HCT116 (cell line): ENCODE measurements around the gene C8A.

ENCODE experiments used
- POLR2A ChIP-seq: IDR thresholded peaks from 2 replicates; pipeline ENCODE4 v1.7.0; 2011; ENCODE audit warnings: borderline replicate concordance; ENCODE audit not compliant: insufficient read depth, insufficient read length; ENCODE audit errors: extremely low read depth
- POLR2AphosphoS5 ChIP-seq: IDR thresholded peaks from 2 replicates; pipeline ENCODE4 v1.6.1; 2011; ENCODE audit warnings: mild to moderate bottlenecking, low read depth, low read length, moderate library complexity
- SIN3A ChIP-seq: IDR thresholded peaks from 2 replicates; pipeline ENCODE4 v1.6.1; 2012; ENCODE audit warnings: low read depth
- TCF7L2 ChIP-seq: IDR thresholded peaks from 2 replicates; pipeline ENCODE4 v1.7.0; 2011; ENCODE audit warnings: borderline replicate concordance, inconsistent platforms; ENCODE audit not compliant: insufficient read depth, insufficient read length; ENCODE audit errors: extremely low read depth
- TF ChIP-seq, protein P1 (sequence below), 3 experiments: fragments of 200-600 bp in 1 of 3; sonication (generic) in 1 of 3; IDR thresholded peaks in 2 of 3; conservative IDR thresholded peaks in 1 of 3; 2 replicates each; pipeline ENCODE4 v1.5.1; 2012 to 2017; ENCODE audit warnings: low read depth in 2 of 3, low read length in 2 of 3, antibody characterized with exemption in 1 of 3, borderline replicate concordance in 1 of 3, control low read depth in 1 of 3, mild to moderate bottlenecking in 1 of 3, mixed read lengths in 1 of 3, mixed run types in 1 of 3, moderate library complexity in 1 of 3; ENCODE audit not compliant: insufficient read depth in 1 of 3

DNA sequence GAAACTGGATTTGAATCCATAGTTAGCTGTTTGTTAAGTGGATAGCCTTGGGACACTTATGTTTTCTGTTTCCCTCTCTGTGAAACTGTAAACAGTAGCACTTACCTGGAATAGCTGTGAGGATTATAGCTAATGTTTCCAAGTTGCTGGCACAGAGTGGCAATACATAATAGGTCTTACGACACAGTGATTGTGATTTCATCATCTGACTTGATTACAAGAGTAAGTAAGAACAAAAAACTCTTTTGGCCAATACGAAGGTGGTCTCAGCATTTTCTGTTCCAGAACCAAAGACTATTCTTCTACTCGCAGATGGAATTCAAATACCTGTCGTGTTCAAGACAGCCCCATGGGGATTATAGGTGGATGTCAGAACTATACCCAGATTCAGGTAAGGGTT is 109.1 kb downstream of the C8A start:
- TF ChIP-seq SIN3A = no peak
- TF ChIP-seq, protein P1, sequence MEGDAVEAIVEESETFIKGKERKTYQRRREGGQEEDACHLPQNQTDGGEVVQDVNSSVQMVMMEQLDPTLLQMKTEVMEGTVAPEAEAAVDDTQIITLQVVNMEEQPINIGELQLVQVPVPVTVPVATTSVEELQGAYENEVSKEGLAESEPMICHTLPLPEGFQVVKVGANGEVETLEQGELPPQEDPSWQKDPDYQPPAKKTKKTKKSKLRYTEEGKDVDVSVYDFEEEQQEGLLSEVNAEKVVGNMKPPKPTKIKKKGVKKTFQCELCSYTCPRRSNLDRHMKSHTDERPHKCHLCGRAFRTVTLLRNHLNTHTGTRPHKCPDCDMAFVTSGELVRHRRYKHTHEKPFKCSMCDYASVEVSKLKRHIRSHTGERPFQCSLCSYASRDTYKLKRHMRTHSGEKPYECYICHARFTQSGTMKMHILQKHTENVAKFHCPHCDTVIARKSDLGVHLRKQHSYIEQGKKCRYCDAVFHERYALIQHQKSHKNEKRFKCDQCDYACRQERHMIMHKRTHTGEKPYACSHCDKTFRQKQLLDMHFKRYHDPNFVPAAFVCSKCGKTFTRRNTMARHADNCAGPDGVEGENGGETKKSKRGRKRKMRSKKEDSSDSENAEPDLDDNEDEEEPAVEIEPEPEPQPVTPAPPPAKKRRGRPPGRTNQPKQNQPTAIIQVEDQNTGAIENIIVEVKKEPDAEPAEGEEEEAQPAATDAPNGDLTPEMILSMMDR (IDR thresholded peaks at IDR 0.05 in 2 of 3, conservative IDR thresholded peaks at IDR 0.05 in 1 of 3; ENCODE audit: borderline replicate concordance in 1 of 3, insufficient read depth in 1 of 3, low read depth in 2 of 3, low read length in 2 of 3) = no peak
- TF ChIP-seq POLR2A = no peak
- TF ChIP-seq POLR2AphosphoS5 = no peak
- TF ChIP-seq TCF7L2 = no peak
